Adrenal gland (tissue), 19 donors: ENCODE data around the gene KLHL14. TPM values are rescaled to one million over a fixed set of nuclear protein-coding genes. Genes with fewer than 3 reads are reported as not detected.

Experiments
- DNase-seq, 7 donors: peaks; one replicate each; pipeline ENCODE4 v3.0.0-alpha.2; 2019 to 2020
- H3K27ac ChIP-seq, 5 donors: fragments of 200-600 bp; sonication (generic) in 4 of 5; 1 replicate in 3 of 5; 2 replicates in 2 of 5; pipeline versions ENCODE4 v1.5.1 to v1.8.0; 2016 to 2020; ENCODE audit warnings: mild to moderate bottlenecking in 1 of 5
- H3K27me3 ChIP-seq: fragments of 200-600 bp; 2 replicates; pipeline ENCODE4 v1.8.0; 2021
- H3K36me3 ChIP-seq, 2 donors: fragments of 200-600 bp; replicated peaks in 1 of 2; 1 replicate in 1 of 2; 2 replicates in 1 of 2; pipeline versions ENCODE4 v1.5.1 to v1.8.0; 2018 to 2022
- H3K4me1 ChIP-seq, 2 donors: fragments of 200-600 bp; replicated peaks in 1 of 2; 1 replicate in 1 of 2; 2 replicates in 1 of 2; pipeline versions ENCODE4 v1.5.1 to v1.8.0; 2018 to 2021
- H3K4me3 ChIP-seq, 4 donors: fragments of 200-600 bp; sonication (generic) in 3 of 4; one replicate each; pipeline ENCODE4 v1.5.1; 2016 to 2018
- H3K9me3 ChIP-seq, 3 donors: fragments of 200-600 bp; sonication (generic) in 1 of 3; replicated peaks in 1 of 3; 1 replicate in 2 of 3; 2 replicates in 1 of 3; pipeline versions ENCODE4 v1.5.1 to v1.8.0; 2016 to 2021
- CTCF ChIP-seq, 6 experiments: fragments of 450-650 bp in 4 of 6; fragments of 200-600 bp in 2 of 6; sonication (generic) in 1 of 6; IDR thresholded peaks; 1 replicate in 5 of 6; 2 replicates in 1 of 6; pipeline versions ENCODE4 v1.5.1 to v1.8.0; 2016 to 2021; ENCODE audit warnings: antibody characterized with exemption in 6 of 6, mild to moderate bottlenecking in 2 of 6, moderate library complexity in 1 of 6
- POLR2A ChIP-seq, 2 donors: fragments of 450-650 bp; IDR thresholded peaks; one replicate each; pipeline ENCODE4 v1.6.1; 2017; ENCODE audit warnings: antibody characterized with exemption in 2 of 2, mild to moderate bottlenecking in 2 of 2, moderate library complexity in 1 of 2
- WGBS, 4 donors: extraction: QIAGEN DNeasy Blood & Tissue Kit in 2 of 4; methylation state at CpG; one replicate each; pipeline versions ENCODE4 v1.1.5 to v1.1.7; 2013 to 2017; 5-methylcytosine and 5-hydroxymethylcytosine counted together
- intact Hi-C, 2 donors: fragments of 100-400 bp; cut with DNase I; formaldehyde crosslinking; loops; one replicate each; pipeline versions ENCODE4 v1.14.1 to v1.15.0; 2022 to 2023
- long read RNA-seq, 10 donors: library from polyadenylated mRNA in 3 of 10; unstranded in 2 of 10; stranded (forward) in 1 of 10; transcript quantifications; one replicate each; pipeline ENCODE4 v2.0.0 and lab custom pipeline, GENCODE V29; 2021 to 2026
- polyA plus RNA-seq, 3 donors: library from polyadenylated mRNA; stranded (reverse); fragments of 200-250 nt in 2 of 3; fragments of 350-450 nt in 1 of 3; fragmentation: Illumina TruSeq in 1 of 3; extraction: RNeasy Lipid Tissue Mini Kit (QIAGEN cat#74804) in 1 of 3; gene quantifications; one replicate each; pipeline ENCODE4 v1.2.3, GENCODE V29; 2013 to 2014
- total RNA-seq, 9 donors: library from RNA; depleted of rRNA in 4 of 9; stranded (reverse); fragments of >200 nt in 4 of 9; fragments of 120-200 nt in 1 of 9; fragmentation: NEBNext Ultra II Directional in 1 of 9; extraction: Animal tissue kit (Norgen Biotek cat#: 25700) in 1 of 9; gene quantifications; one replicate each; pipeline versions ENCODE4 v1.1.0 to v1.2.4, GENCODE V29; 2013 to 2023
- donor health status: healthy with polysubstance abuse.
- donor health status: Bipolar disorder and iron deficiency.
- donor health status: DM: yes; HTN: yes; CAD: no.
- donor health status: DM: no; HTN: no; CAD: no.
- donor health status: DM: no; HTN: no; CAD: no.
- donor health status: DM: yes; HTN: yes; CAD: no.

The KLHL14 gene
- total RNA-seq (1 to 10 TPM in 2 of 9 donors, under 1 TPM in 5, not detected in 2; 0.11 to 4.5 (median 0.32) TPM), polyA plus RNA-seq (under 1 TPM in 2 of 3 donors, not detected in 1; 0.10 to 0.40 TPM)
- long read RNA-seq, donor 1 = 0 reads
- long read RNA-seq, donor 2 = 0 reads
- long read RNA-seq, donor 3 = 0 reads
- long read RNA-seq, donor 4 = 0 reads
- long read RNA-seq, donor 5 = 0 reads
- long read RNA-seq, donor 6 = 0 reads
- long read RNA-seq, donor 7 = 0 reads
- long read RNA-seq, donor 8 = 0 reads
- long read RNA-seq, donor 9 = 0 reads
- long read RNA-seq, donor 10 = 0 reads

GRCh38 chr18:32772581-32773381, at the start of gene KLHL14:
KLHL14 (minus strand) TSS chr18:32773023; CDS start chr18:32770591, 2,432 bp downstream.
- no peak for DNase-seq
- Histone ChIP-seq H3K4me1 (peaks cover 0 to 11% of the 10 kb centered on the region in 2 donors), H3K27me3 (peaks cover 20% of the 10 kb centered on the region), H3K27ac (no peak within 1 kb of the TSS), H3K36me3 (no peaks in the 10 kb centered on the region), H3K9me3 (no peaks in the 10 kb centered on the region), H3K4me3 (peak within 1 kb of the TSS in 1 of 4 donors; percentile 48)
- 48 to 54% (median 49%) methylated on average over 17 of the region's 17 CpGs for WGBS, 4 donors
- TF ChIP-seq POLR2A (IDR thresholded peaks at IDR 0.05) = no peak
- TF ChIP-seq CTCF (IDR thresholded peaks at IDR 0.05) = no peak
- intact Hi-C loops = no loop called here

GRCh38 chr18:32822197-32822596, 49.4 kb upstream of the KLHL14 start:
- WGBS, 4 donors = 85 to 88% (median 86%) methylated on average over 16 of the region's 16 CpGs
- no peaks in the 10 kb centered on the region for H3K27me3 ChIP-seq
- no peaks in the 10 kb centered on the region for H3K36me3 ChIP-seq
- no peak overlapping the region for H3K27ac ChIP-seq
- no peak overlapping the region for H3K4me3 ChIP-seq
- H3K4me1 ChIP-seq = no peaks in the 10 kb centered on the region
- DNase-seq = no peak
- TF ChIP-seq POLR2A (IDR thresholded peaks at IDR 0.05) (no peak), CTCF (IDR thresholded peaks at IDR 0.05) (no peak)
- intact Hi-C loops = no loop called here
- no peaks in the 10 kb centered on the region for H3K9me3 ChIP-seq

- Histone ChIP-seq H3K27me3 (no peaks in the 10 kb centered on the region), H3K4me1 (no peaks in the 10 kb centered on the region), H3K27ac (no peak overlapping the region), H3K36me3 (no peaks in the 10 kb centered on the region), H3K4me3 (no peak overlapping the region), H3K9me3 (no peaks in the 10 kb centered on the region)
- intact Hi-C loops = no loop called here
- DNase-seq = no peak
- WGBS, 4 donors = 65 to 72% (median 67%) methylated on average over 3 of the region's 3 CpGs
- TF ChIP-seq CTCF (IDR thresholded peaks at IDR 0.05) = no peak
- TF ChIP-seq POLR2A (IDR thresholded peaks at IDR 0.05) = no peak
These were observed 43.1 kb upstream of the KLHL14 start for GRCh38 chr18:32815881-32816280.

GRCh38 chr18:32812342-32812741, 39.5 kb upstream of the KLHL14 start:
- Histone ChIP-seq H3K4me1 (no peaks in the 10 kb centered on the region), H3K4me3 (no peak overlapping the region), H3K9me3 (no peaks in the 10 kb centered on the region), H3K27me3 (no peaks in the 10 kb centered on the region), H3K27ac (no peak overlapping the region), H3K36me3 (no peaks in the 10 kb centered on the region)
- intact Hi-C loops = no loop called here
- no peak for DNase-seq
- 32 to 95% (median 74%) methylated on average over 3 of the region's 3 CpGs for WGBS, 4 donors
- TF ChIP-seq POLR2A (IDR thresholded peaks at IDR 0.05) (no peak), CTCF (IDR thresholded peaks at IDR 0.05) (no peak)
